Measurements from ENCODE around the gene CFAP299. TPM values are rescaled to one million over a fixed set of nuclear protein-coding genes. Genes with fewer than 3 reads are reported as not detected.

Gene CFAP299
- total and polyA plus RNA-seq, 2 of the 8 experiments (the other 6 are each of a cell fraction or from before 2014, with no cell fraction given): not detected

- TF ChIP-seq ATF2 (IDR thresholded peaks at IDR 0.05; ENCODE audit: low read length) (no peak), CHD1 (IDR thresholded peaks at IDR 0.05; ENCODE audit: low read depth, low read length) (no peak), ASH2L (IDR thresholded peaks at IDR 0.05; ENCODE audit: low read length) (no peak), NRF1 (IDR thresholded peaks at IDR 0.05; ENCODE audit: low read depth, low read length) (no peak), GABPA (IDR thresholded peaks at IDR 0.05; ENCODE audit: borderline replicate concordance, insufficient read depth, low read length) (no peak), BRCA1 (IDR thresholded peaks at IDR 0.05; ENCODE audit: low read depth, low read length) (no peak)
- TF ChIP-seq, protein P1, sequence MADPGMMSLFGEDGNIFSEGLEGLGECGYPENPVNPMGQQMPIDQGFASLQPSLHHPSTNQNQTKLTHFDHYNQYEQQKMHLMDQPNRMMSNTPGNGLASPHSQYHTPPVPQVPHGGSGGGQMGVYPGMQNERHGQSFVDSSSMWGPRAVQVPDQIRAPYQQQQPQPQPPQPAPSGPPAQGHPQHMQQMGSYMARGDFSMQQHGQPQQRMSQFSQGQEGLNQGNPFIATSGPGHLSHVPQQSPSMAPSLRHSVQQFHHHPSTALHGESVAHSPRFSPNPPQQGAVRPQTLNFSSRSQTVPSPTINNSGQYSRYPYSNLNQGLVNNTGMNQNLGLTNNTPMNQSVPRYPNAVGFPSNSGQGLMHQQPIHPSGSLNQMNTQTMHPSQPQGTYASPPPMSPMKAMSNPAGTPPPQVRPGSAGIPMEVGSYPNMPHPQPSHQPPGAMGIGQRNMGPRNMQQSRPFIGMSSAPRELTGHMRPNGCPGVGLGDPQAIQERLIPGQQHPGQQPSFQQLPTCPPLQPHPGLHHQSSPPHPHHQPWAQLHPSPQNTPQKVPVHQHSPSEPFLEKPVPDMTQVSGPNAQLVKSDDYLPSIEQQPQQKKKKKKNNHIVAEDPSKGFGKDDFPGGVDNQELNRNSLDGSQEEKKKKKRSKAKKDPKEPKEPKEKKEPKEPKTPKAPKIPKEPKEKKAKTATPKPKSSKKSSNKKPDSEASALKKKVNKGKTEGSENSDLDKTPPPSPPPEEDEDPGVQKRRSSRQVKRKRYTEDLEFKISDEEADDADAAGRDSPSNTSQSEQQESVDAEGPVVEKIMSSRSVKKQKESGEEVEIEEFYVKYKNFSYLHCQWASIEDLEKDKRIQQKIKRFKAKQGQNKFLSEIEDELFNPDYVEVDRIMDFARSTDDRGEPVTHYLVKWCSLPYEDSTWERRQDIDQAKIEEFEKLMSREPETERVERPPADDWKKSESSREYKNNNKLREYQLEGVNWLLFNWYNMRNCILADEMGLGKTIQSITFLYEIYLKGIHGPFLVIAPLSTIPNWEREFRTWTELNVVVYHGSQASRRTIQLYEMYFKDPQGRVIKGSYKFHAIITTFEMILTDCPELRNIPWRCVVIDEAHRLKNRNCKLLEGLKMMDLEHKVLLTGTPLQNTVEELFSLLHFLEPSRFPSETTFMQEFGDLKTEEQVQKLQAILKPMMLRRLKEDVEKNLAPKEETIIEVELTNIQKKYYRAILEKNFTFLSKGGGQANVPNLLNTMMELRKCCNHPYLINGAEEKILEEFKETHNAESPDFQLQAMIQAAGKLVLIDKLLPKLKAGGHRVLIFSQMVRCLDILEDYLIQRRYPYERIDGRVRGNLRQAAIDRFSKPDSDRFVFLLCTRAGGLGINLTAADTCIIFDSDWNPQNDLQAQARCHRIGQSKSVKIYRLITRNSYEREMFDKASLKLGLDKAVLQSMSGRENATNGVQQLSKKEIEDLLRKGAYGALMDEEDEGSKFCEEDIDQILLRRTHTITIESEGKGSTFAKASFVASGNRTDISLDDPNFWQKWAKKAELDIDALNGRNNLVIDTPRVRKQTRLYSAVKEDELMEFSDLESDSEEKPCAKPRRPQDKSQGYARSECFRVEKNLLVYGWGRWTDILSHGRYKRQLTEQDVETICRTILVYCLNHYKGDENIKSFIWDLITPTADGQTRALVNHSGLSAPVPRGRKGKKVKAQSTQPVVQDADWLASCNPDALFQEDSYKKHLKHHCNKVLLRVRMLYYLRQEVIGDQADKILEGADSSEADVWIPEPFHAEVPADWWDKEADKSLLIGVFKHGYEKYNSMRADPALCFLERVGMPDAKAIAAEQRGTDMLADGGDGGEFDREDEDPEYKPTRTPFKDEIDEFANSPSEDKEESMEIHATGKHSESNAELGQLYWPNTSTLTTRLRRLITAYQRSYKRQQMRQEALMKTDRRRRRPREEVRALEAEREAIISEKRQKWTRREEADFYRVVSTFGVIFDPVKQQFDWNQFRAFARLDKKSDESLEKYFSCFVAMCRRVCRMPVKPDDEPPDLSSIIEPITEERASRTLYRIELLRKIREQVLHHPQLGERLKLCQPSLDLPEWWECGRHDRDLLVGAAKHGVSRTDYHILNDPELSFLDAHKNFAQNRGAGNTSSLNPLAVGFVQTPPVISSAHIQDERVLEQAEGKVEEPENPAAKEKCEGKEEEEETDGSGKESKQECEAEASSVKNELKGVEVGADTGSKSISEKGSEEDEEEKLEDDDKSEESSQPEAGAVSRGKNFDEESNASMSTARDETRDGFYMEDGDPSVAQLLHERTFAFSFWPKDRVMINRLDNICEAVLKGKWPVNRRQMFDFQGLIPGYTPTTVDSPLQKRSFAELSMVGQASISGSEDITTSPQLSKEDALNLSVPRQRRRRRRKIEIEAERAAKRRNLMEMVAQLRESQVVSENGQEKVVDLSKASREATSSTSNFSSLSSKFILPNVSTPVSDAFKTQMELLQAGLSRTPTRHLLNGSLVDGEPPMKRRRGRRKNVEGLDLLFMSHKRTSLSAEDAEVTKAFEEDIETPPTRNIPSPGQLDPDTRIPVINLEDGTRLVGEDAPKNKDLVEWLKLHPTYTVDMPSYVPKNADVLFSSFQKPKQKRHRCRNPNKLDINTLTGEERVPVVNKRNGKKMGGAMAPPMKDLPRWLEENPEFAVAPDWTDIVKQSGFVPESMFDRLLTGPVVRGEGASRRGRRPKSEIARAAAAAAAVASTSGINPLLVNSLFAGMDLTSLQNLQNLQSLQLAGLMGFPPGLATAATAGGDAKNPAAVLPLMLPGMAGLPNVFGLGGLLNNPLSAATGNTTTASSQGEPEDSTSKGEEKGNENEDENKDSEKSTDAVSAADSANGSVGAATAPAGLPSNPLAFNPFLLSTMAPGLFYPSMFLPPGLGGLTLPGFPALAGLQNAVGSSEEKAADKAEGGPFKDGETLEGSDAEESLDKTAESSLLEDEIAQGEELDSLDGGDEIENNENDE (IDR thresholded peaks at IDR 0.05; ENCODE audit: insufficient replicate concordance, low read length): no peak
Measured at GRCh38 chr4:80615099-80615498, 279.6 kb downstream of the CFAP299 start (continued).
